Psoas muscle (tissue), 8 donors: ENCODE data around the gene SH3PXD2B. TPM values are rescaled to one million over a fixed set of nuclear protein-coding genes. Genes with fewer than 3 reads are reported as not detected.
A peak's percentile ranks its signal among the peaks of the same experiment; 100 is the strongest.
"Not testable (repeated sequence)": the region's sequence is repeated elsewhere in the genome, so short reads cannot be mapped to it uniquely, and the experiment has no call there.

Experiments
- ATAC-seq, 4 donors: fragments of 200-7000 bp; cut with Tn5 transposase; one replicate each; pipeline ENCODE4 v1.9.1; 2020; ENCODE audit warnings: moderate library complexity in 3 of 4, mild to moderate bottlenecking in 2 of 4
- DNase-seq, 2 donors: peaks; one replicate each; pipeline ENCODE4 v3.0.0-alpha.2; 2020
- H3K27ac ChIP-seq: fragments of 200-600 bp; one replicate; pipeline ENCODE4 v1.8.0; 2022
- H3K27me3 ChIP-seq, 3 donors: fragments of 200-600 bp in 1 of 3; one replicate each; pipeline versions ENCODE4 v1.6.1 to v1.8.0; 2013 to 2022; ENCODE audit warnings: low read length in 2 of 3, mild to moderate bottlenecking in 2 of 3, moderate library complexity in 1 of 3; ENCODE audit not compliant: insufficient read depth in 3 of 3
- H3K36me3 ChIP-seq, 2 donors: fragments of 200-600 bp in 1 of 2; one replicate each; pipeline versions ENCODE4 v1.6.1 to v1.8.0; 2013 to 2022; ENCODE audit warnings: low read depth in 1 of 2, mild to moderate bottlenecking in 1 of 2, moderate library complexity in 1 of 2; ENCODE audit not compliant: insufficient read depth in 1 of 2
- H3K4me1 ChIP-seq: fragments of 200-600 bp; one replicate; pipeline ENCODE4 v1.8.0; 2022
- H3K4me3 ChIP-seq: fragments of 200-600 bp; one replicate; pipeline ENCODE4 v1.8.0; 2022; ENCODE audit warnings: mild to moderate bottlenecking
- H3K9me3 ChIP-seq: fragments of 200-600 bp; one replicate; pipeline ENCODE4 v1.8.0; 2022
- CTCF ChIP-seq: fragments of 200-600 bp; IDR thresholded peaks from one replicate; pipeline ENCODE4 v1.8.0; 2022; ENCODE audit warnings: antibody characterized with exemption
- WGBS, 3 donors: extraction: QIAGEN DNeasy Blood & Tissue Kit; methylation state at CpG; one replicate each; pipeline versions ENCODE4 v1.1.6 to v1.1.7; 2013; 5-methylcytosine and 5-hydroxymethylcytosine counted together
- intact Hi-C, 2 donors: fragments of 100-400 bp; cut with DNase I; formaldehyde crosslinking; loops; one replicate each; pipeline versions ENCODE4 v1.11.0 to v1.14.2; 2022
- polyA plus RNA-seq, 3 donors: library from polyadenylated mRNA; stranded (reverse); fragments of 200-250 nt; gene quantifications; one replicate each; pipeline ENCODE4 v1.2.3, GENCODE V29; 2013
- total RNA-seq, 4 donors: library from RNA; stranded (reverse); fragmentation: NEBNext Ultra II Directional in 2 of 4; extraction: Animal tissue kit (Norgen Biotek cat#: 25700) in 2 of 4; gene quantifications; one replicate each; pipeline versions ENCODE4 v1.2.1 to v1.2.4, GENCODE V29; 2021 to 2023
- donor health status: healthy with polysubstance abuse.
- donor health status: DM: no; HTN: no; CAD: no; lungs with moderate emphysema.
- donor health status: Bipolar disorder and iron deficiency.
- donor health status: healthy.
- donor health status: DM: yes; HTN: yes; CAD: no.
- donor health status: DM: no; HTN: no; CAD: no.
- donor health status: DM: no; HTN: no; CAD: no.
- donor health status: DM: yes; HTN: yes; CAD: no.

Gene SH3PXD2B
- total and polyA plus RNA-seq, 7 donors = 0.58 to 5.3 (median 2.5) TPM

- Histone ChIP-seq H3K4me1 (no peaks in the 10 kb centered on the region), H3K36me3 (no peaks in the 10 kb centered on the region), H3K27me3 (no peaks in the 10 kb centered on the region), H3K4me3 (no peak overlapping the region), H3K27ac (no peak overlapping the region), H3K9me3 (no peaks in the 10 kb centered on the region)
- ATAC-seq = no peak
- no peak for TF ChIP-seq CTCF
- intact Hi-C loops = loop anchor here in 1 of 2 donors (5.0 kb wide), 1 partner anchor 115 kb away; no protein-coding TSS in a partner anchor
- no peak for DNase-seq
- 82 to 87% (median 86%) methylated on average over 15 of the region's 15 CpGs for WGBS, 3 donors
These were observed 28.1 kb upstream of the SH3PXD2B start for GRCh38 chr5:172482156-172483020.

GRCh38 chr5:172481011-172481800 is 26.9 kb upstream of the SH3PXD2B start:
- Histone ChIP-seq H3K36me3 (no peaks in the 10 kb centered on the region), H3K4me1 (no peaks in the 10 kb centered on the region), H3K27ac (no peak overlapping the region), H3K27me3 (no peaks in the 10 kb centered on the region), H3K4me3 (no peak overlapping the region), H3K9me3 (no peaks in the 10 kb centered on the region)
- intact Hi-C loops = loop anchor here in 1 of 2 donors (5.0 kb wide), 1 partner anchor 116 kb away; no protein-coding TSS in a partner anchor
- no peak for ATAC-seq
- 80 to 89% (median 85%) methylated on average over 10 of the region's 10 CpGs for WGBS, 3 donors
- TF ChIP-seq CTCF = no peak
- no peak for DNase-seq

GRCh38 chr5:172479784-172480115 is 25.4 kb upstream of the SH3PXD2B start:
- Histone ChIP-seq H3K27me3 (no peaks in the 10 kb centered on the region), H3K36me3 (no peaks in the 10 kb centered on the region), H3K4me1 (no peaks in the 10 kb centered on the region), H3K9me3 (no peaks in the 10 kb centered on the region), H3K4me3 (peak overlapping the region; percentile 22), H3K27ac (peak overlapping the region; percentile 46)
- 79 to 89% (median 81%) methylated on average over 5 of the region's 5 CpGs for WGBS, 3 donors
- DNase-seq = no peak
- intact Hi-C loops = loop anchor here (1.0 to 5.0 kb wide), 4 partner anchors 118 to 218 kb away; partner anchors contain the start of gene NEURL1B (in 1 of the 2)
- ATAC-seq = no peak
- TF ChIP-seq CTCF = no peak

GRCh38 chr5:172479034-172479783 is 24.9 kb upstream of the SH3PXD2B start:
- H3K9me3 ChIP-seq = no peaks in the 10 kb centered on the region
- H3K4me1 ChIP-seq = no peaks in the 10 kb centered on the region
- H3K27me3 ChIP-seq = no peaks in the 10 kb centered on the region
- ATAC-seq (peak; percentile 93 to 98 (median 96)), DNase-seq (peak; percentile 85 to 89)
- H3K4me3 ChIP-seq = peak overlapping the region; percentile 22
- peak overlapping the region; percentile 46 for H3K27ac ChIP-seq
- 42 to 45% (median 44%) methylated on average over 21 of the region's 21 CpGs for whole genome bisulfite sequencing, 3 donors
- peak; percentile 73 for TF ChIP-seq CTCF
- no peaks in the 10 kb centered on the region for H3K36me3 ChIP-seq
- intact Hi-C loops = loop anchor here (1.0 to 2.0 kb wide), 3 partner anchors 162 to 218 kb away; partner anchors contain the start of gene NEURL1B (in 1 of the 2)

- H3K9me3 ChIP-seq, H3K27me3 ChIP-seq, ATAC-seq, H3K36me3 ChIP-seq, H3K4me1 ChIP-seq, H3K4me3 ChIP-seq, DNase-seq, H3K27ac ChIP-seq: not testable (repeated sequence)
- 52 to 70% (median 59%) methylated on average over 2 to 3 of the region's 3 CpGs for WGBS, 3 donors
- intact Hi-C loops = loop anchor here (1.0 to 2.0 kb wide), 3 partner anchors 163 to 219 kb away; partner anchors contain the start of gene NEURL1B (in 1 of the 2)
These were observed 24.3 kb upstream of the SH3PXD2B start for GRCh38 chr5:172478695-172479033.
